ENCODE data around the gene LIX1.

GRCh38 chr5:97182571-97183099 is 40.2 kb upstream of the LIX1 start:
- TF ChIP-seq CTCF (IDR thresholded peaks at IDR 0.05) (no peak), POLR2A (IDR thresholded peaks at IDR 0.05) (no peak)
